ENCODE measurements around the gene LRBA.
"Not testable (repeated sequence)": the region's sequence is repeated elsewhere in the genome, so short reads cannot be mapped to it uniquely, and the experiment has no call there.

The LRBA gene

GRCh38 chr4:150944660-150945059 is 70.4 kb downstream of the LRBA start:
- ATAC-seq (replicated peaks; ENCODE audit: extremely low read depth, poor library complexity, severe bottlenecking) (no peak), DNase-seq (ENCODE audit: low spot score in 2 of 2) (no peak)
- Mint-ChIP-seq H3K9me3 (no peaks in the 10 kb centered on the region), H3K27me3 (no peaks in the 10 kb centered on the region), H3K36me3 (ENCODE audit: insufficient read depth) (no peaks in the 10 kb centered on the region), H3K4me3 (no peak overlapping the region), H3K4me1 (peaks cover 45% of the 10 kb centered on the region), H3K27ac (ENCODE audit: low read depth) (no peak overlapping the region)

GRCh38 chr4:150943818-150944217 is 71.3 kb downstream of the LRBA start:
- no peak for ATAC-seq (replicated peaks; ENCODE audit: extremely low read depth, poor library complexity, severe bottlenecking)
- Mint-ChIP-seq H3K4me3 (no peak overlapping the region), H3K27me3 (no peaks in the 10 kb centered on the region), H3K36me3 (ENCODE audit: insufficient read depth) (no peaks in the 10 kb centered on the region), H3K4me1 (peaks cover 47% of the 10 kb centered on the region), H3K27ac (ENCODE audit: low read depth) (no peak overlapping the region), H3K9me3 (no peaks in the 10 kb centered on the region)
- no peak for DNase-seq (ENCODE audit: low spot score in 2 of 2)

- no peak overlapping the region for H3K4me3 Mint-ChIP-seq
- DNase-seq (ENCODE audit: low spot score in 2 of 2) (no peak), ATAC-seq (replicated peaks; ENCODE audit: extremely low read depth, poor library complexity, severe bottlenecking) (no peak)
- H3K27me3 Mint-ChIP-seq = no peaks in the 10 kb centered on the region
- H3K9me3 Mint-ChIP-seq = no peaks in the 10 kb centered on the region
- H3K4me1 Mint-ChIP-seq = peaks cover 48% of the 10 kb centered on the region
- no peak overlapping the region for H3K27ac Mint-ChIP-seq (ENCODE audit: low read depth)
- no peaks in the 10 kb centered on the region for H3K36me3 Mint-ChIP-seq (ENCODE audit: insufficient read depth)
Measured at GRCh38 chr4:150943126-150943525, 72.0 kb downstream of the LRBA start.

- no peaks in the 10 kb centered on the region for H3K9me3 Mint-ChIP-seq
- peaks cover 43% of the 10 kb centered on the region for H3K4me1 Mint-ChIP-seq
- ATAC-seq (replicated peaks; ENCODE audit: extremely low read depth, poor library complexity, severe bottlenecking) = no peak
- H3K4me3 Mint-ChIP-seq = no peak overlapping the region
- H3K27ac Mint-ChIP-seq (ENCODE audit: low read depth) = no peak overlapping the region
- H3K36me3 Mint-ChIP-seq (ENCODE audit: insufficient read depth) = no peaks in the 10 kb centered on the region
- DNase-seq (ENCODE audit: low spot score in 2 of 2) = no peak
- no peaks in the 10 kb centered on the region for H3K27me3 Mint-ChIP-seq
Measured at GRCh38 chr4:150942539-150942938, 72.5 kb downstream of the LRBA start.

GRCh38 chr4:150940123-150940522 is 75.0 kb downstream of the LRBA start:
- H3K4me3 Mint-ChIP-seq = no peak overlapping the region
- no peaks in the 10 kb centered on the region for H3K9me3 Mint-ChIP-seq
- no peaks in the 10 kb centered on the region for H3K36me3 Mint-ChIP-seq (ENCODE audit: insufficient read depth)
- no peak overlapping the region for H3K27ac Mint-ChIP-seq (ENCODE audit: low read depth)
- DNase-seq (ENCODE audit: low spot score in 2 of 2) (no peak), ATAC-seq (replicated peaks; ENCODE audit: extremely low read depth, poor library complexity, severe bottlenecking) (no peak)
- H3K4me1 Mint-ChIP-seq = peaks cover 37% of the 10 kb centered on the region
- H3K27me3 Mint-ChIP-seq = no peaks in the 10 kb centered on the region

- ATAC-seq (replicated peaks; ENCODE audit: extremely low read depth, poor library complexity, severe bottlenecking) (peak; percentile 28), DNase-seq (ENCODE audit: low spot score in 2 of 2) (no peak)
- no peaks in the 10 kb centered on the region for H3K27me3 Mint-ChIP-seq
Measured at GRCh38 chr4:150939530-150939929, 75.6 kb downstream of the LRBA start.

GRCh38 chr4:150938873-150939499 is 76.1 kb downstream of the LRBA start:
- H3K36me3 Mint-ChIP-seq (ENCODE audit: insufficient read depth) = no peaks in the 10 kb centered on the region
- DNase-seq (ENCODE audit: low spot score in 2 of 2) (no peak), ATAC-seq (replicated peaks; ENCODE audit: extremely low read depth, poor library complexity, severe bottlenecking) (no peak)
- H3K4me1 Mint-ChIP-seq = peaks cover 32% of the 10 kb centered on the region
- no peaks in the 10 kb centered on the region for H3K9me3 Mint-ChIP-seq
- H3K27me3 Mint-ChIP-seq = no peaks in the 10 kb centered on the region
- H3K4me3 Mint-ChIP-seq = no peak overlapping the region
- no peak overlapping the region for H3K27ac Mint-ChIP-seq (ENCODE audit: low read depth)

More at GRCh38 chr4:150939530-150939929, 75.6 kb downstream of the LRBA start:
- no peaks in the 10 kb centered on the region for H3K36me3 Mint-ChIP-seq (ENCODE audit: insufficient read depth)
- H3K4me3 Mint-ChIP-seq = no peak overlapping the region
- no peak overlapping the region for H3K27ac Mint-ChIP-seq (ENCODE audit: low read depth)
- H3K4me1 Mint-ChIP-seq = peaks cover 33% of the 10 kb centered on the region
- H3K9me3 Mint-ChIP-seq = no peaks in the 10 kb centered on the region

GRCh38 chr4:150938417-150938816 is 76.7 kb downstream of the LRBA start:
- DNase-seq (ENCODE audit: low spot score in 2 of 2) (no peak), ATAC-seq (replicated peaks; ENCODE audit: extremely low read depth, poor library complexity, severe bottlenecking) (no peak)
- no peaks in the 10 kb centered on the region for H3K9me3 Mint-ChIP-seq
- H3K4me3 Mint-ChIP-seq = no peak overlapping the region
- H3K27ac Mint-ChIP-seq (ENCODE audit: low read depth) = no peak overlapping the region
- no peaks in the 10 kb centered on the region for H3K27me3 Mint-ChIP-seq
- H3K4me1 Mint-ChIP-seq = peaks cover 28% of the 10 kb centered on the region
- no peaks in the 10 kb centered on the region for H3K36me3 Mint-ChIP-seq (ENCODE audit: insufficient read depth)

- no peak for DNase-seq (ENCODE audit: low spot score in 2 of 2)
- no peaks in the 10 kb centered on the region for H3K9me3 Mint-ChIP-seq
- no peaks in the 10 kb centered on the region for H3K27me3 Mint-ChIP-seq
- H3K27ac Mint-ChIP-seq (ENCODE audit: low read depth) = no peak overlapping the region
- H3K4me3 Mint-ChIP-seq = no peak overlapping the region
- H3K36me3 Mint-ChIP-seq (ENCODE audit: insufficient read depth) = peaks cover under 1% of the 10 kb centered on the region
- no peak for ATAC-seq (replicated peaks; ENCODE audit: extremely low read depth, poor library complexity, severe bottlenecking)
- H3K4me1 Mint-ChIP-seq = peaks cover 13% of the 10 kb centered on the region
Measured at GRCh38 chr4:150934022-150934421, 81.1 kb downstream of the LRBA start.

GRCh38 chr4:150931796-150932195 is 83.3 kb downstream of the LRBA start:
- Mint-ChIP-seq H3K36me3 (ENCODE audit: insufficient read depth) (peaks cover 8% of the 10 kb centered on the region), H3K4me3 (no peak overlapping the region), H3K9me3 (no peaks in the 10 kb centered on the region), H3K27ac (ENCODE audit: low read depth) (no peak overlapping the region), H3K27me3 (no peaks in the 10 kb centered on the region), H3K4me1 (peaks cover 4% of the 10 kb centered on the region)
- ATAC-seq (replicated peaks; ENCODE audit: extremely low read depth, poor library complexity, severe bottlenecking) = no peak
- no peak for DNase-seq (ENCODE audit: low spot score in 2 of 2)

GRCh38 chr4:150931005-150931404 is 84.1 kb downstream of the LRBA start:
- ATAC-seq (replicated peaks; ENCODE audit: extremely low read depth, poor library complexity, severe bottlenecking) = no peak
- Mint-ChIP-seq H3K36me3 (ENCODE audit: insufficient read depth) (peaks cover 8% of the 10 kb centered on the region), H3K9me3 (no peaks in the 10 kb centered on the region), H3K27me3 (no peaks in the 10 kb centered on the region), H3K27ac (ENCODE audit: low read depth) (no peak overlapping the region), H3K4me3 (no peak overlapping the region), H3K4me1 (no peaks in the 10 kb centered on the region)
- DNase-seq (ENCODE audit: low spot score in 2 of 2) = no peak

GRCh38 chr4:150923945-150924344 is 91.1 kb downstream of the LRBA start:
- H3K36me3 Mint-ChIP-seq (ENCODE audit: insufficient read depth) = peaks cover 29% of the 10 kb centered on the region
- H3K9me3 Mint-ChIP-seq = no peaks in the 10 kb centered on the region
- no peak overlapping the region for H3K4me3 Mint-ChIP-seq
- no peaks in the 10 kb centered on the region for H3K4me1 Mint-ChIP-seq
- ATAC-seq (replicated peaks; ENCODE audit: extremely low read depth, poor library complexity, severe bottlenecking) = no peak
- no peak overlapping the region for H3K27ac Mint-ChIP-seq (ENCODE audit: low read depth)
- no peak for DNase-seq (ENCODE audit: low spot score in 2 of 2)
- H3K27me3 Mint-ChIP-seq = no peaks in the 10 kb centered on the region

GRCh38 chr4:150921486-150921885 is 93.6 kb downstream of the LRBA start:
- not testable (repeated sequence) for ATAC-seq (replicated peaks; ENCODE audit: extremely low read depth, poor library complexity, severe bottlenecking); DNase-seq (ENCODE audit: low spot score in 2 of 2); H3K27ac Mint-ChIP-seq (ENCODE audit: low read depth); H3K9me3 Mint-ChIP-seq; H3K27me3 Mint-ChIP-seq; H3K4me1 Mint-ChIP-seq; H3K4me3 Mint-ChIP-seq
- H3K36me3 Mint-ChIP-seq (ENCODE audit: insufficient read depth) = peaks cover 28% of the 10 kb centered on the region
